GM19193 (cell line): ENCODE measurements around the gene ZKSCAN5.

Experiments used
- POLR2A ChIP-seq: IDR thresholded peaks from 4 replicates; pipeline ENCODE4 v1.6.1; 2011; ENCODE audit not compliant: insufficient read depth, insufficient read length; ENCODE audit errors: extremely low read depth

The ZKSCAN5 gene

GRCh38 chr7:99558306-99559174, 54.1 kb downstream of the ZKSCAN5 start, which contains the start of gene ZNF655:
TSS of gene ZNF655 (plus strand) at chr7:99558642. CDS start at chr7:99560560, 1,918 bp downstream.
- peak; percentile 90 for TF ChIP-seq POLR2A

GRCh38 chr7:99559175-99559915, 54.9 kb downstream of the ZKSCAN5 start:
- TF ChIP-seq POLR2A, result no peak

- no peak for TF ChIP-seq POLR2A
Observed at GRCh38 chr7:99560834-99561736, 56.6 kb downstream of the ZKSCAN5 start.

GRCh38 chr7:99561737-99562051, 57.2 kb downstream of the ZKSCAN5 start:
- no peak for TF ChIP-seq POLR2A

- TF ChIP-seq POLR2A, result no peak
Observed at GRCh38 chr7:99562114-99562784, 57.8 kb downstream of the ZKSCAN5 start.

GRCh38 chr7:99562832-99563231, 58.4 kb downstream of the ZKSCAN5 start:
- no peak for TF ChIP-seq POLR2A

- no peak for TF ChIP-seq POLR2A
Observed at GRCh38 chr7:99563650-99564049, 59.2 kb downstream of the ZKSCAN5 start.

GRCh38 chr7:99571768-99572167, 67.3 kb downstream of the ZKSCAN5 start:
- TF ChIP-seq POLR2A, result no peak

GRCh38 chr7:99573257-99573656, 68.8 kb downstream of the ZKSCAN5 start:
- TF ChIP-seq POLR2A, result no peak

GRCh38 chr7:99576251-99576650, 71.8 kb downstream of the ZKSCAN5 start:
- no peak for TF ChIP-seq POLR2A

- no peak for TF ChIP-seq POLR2A
Observed at GRCh38 chr7:99579281-99579955, 75.0 kb downstream of the ZKSCAN5 start.

- TF ChIP-seq POLR2A, result no peak
Observed at GRCh38 chr7:99579956-99580777, 75.7 kb downstream of the ZKSCAN5 start.
